GM19468 (cell line): ENCODE data around the gene CLSTN2.

Experiments
- ATAC-seq: cut with Tn5 transposase; IDR thresholded peaks from one replicate; pipeline ENCODE4 v1.9.1; 2021; ENCODE audit warnings: mild to moderate bottlenecking, moderate library complexity, moderate number of reproducible peaks; ENCODE audit not compliant: unreplicated experiment; ENCODE audit errors: extremely low read depth

Gene CLSTN2

DNA sequence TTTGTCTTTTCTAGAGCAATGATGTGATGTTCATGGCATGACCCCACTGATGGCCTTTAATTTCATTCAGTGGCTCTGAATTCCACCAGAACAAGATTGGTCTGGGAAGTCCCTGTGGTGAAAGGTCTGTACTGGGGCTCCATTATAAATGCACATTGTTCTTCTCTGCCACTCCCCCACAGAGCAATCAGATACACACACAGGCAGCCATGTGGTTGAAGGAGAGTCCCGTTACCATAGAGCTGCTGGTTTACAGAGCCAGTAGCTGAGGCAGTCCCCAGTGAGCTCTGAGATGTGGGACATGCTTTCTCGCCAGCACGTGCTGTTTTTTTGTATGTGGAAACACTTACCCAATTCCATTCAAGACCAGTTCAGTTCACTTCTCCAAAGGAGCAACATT lies 570.2 kb downstream of the CLSTN2 start:
- no peak for ATAC-seq

- ATAC-seq, result no peak
These were observed 570.9 kb downstream of the CLSTN2 start for GRCh38 chr3:140505876-140506275.

GRCh38 chr3:140508550-140508949 lies 573.6 kb downstream of the CLSTN2 start:
- ATAC-seq, result no peak

DNA sequence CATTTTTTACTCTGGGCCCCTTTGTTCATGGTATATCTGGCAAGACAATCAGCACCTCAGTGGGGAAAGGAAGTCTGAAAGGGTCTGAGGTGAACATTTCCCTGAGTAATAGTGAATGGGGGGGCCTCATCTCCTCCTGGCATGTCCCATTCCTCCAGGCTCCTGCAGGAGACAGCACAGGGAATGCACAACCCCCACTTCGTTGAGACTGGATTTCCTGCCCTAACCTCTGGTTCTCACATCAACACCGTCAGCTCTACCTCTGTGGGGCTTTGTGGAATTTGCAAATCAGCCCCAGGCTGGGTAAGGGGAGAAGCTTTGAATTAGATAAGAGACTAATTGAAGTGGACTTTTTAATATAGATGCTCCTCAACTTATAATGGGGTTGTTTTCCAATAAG lies 574.5 kb downstream of the CLSTN2 start:
- ATAC-seq, result no peak

DNA sequence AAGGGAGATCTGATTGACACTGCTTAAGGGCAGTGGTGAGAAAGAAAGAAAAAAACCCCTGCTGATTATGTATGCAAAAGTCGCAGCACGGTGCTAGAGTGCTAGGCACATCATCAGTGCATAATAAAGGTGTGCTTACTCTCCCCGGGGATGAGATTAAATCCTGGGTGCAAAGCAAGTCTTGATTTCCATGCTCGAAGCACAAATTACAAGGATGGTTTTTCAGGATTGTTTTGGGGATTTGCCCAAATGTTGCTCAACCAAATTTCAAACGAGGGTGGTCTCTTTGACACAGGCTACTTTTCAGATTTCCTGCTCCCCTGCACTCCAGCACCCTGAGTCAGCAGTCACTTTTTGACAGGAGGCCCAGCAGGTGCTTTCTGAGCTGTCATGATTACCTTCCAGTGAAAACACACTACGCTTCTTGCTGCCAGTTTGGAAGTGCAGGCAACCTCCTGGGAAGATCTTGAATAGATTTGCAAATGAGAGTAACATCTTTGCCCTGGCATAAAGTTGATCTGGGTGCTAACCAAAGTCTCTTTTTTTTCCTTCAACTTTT lies 575.4 kb downstream of the CLSTN2 start:
- ATAC-seq, result no peak

DNA sequence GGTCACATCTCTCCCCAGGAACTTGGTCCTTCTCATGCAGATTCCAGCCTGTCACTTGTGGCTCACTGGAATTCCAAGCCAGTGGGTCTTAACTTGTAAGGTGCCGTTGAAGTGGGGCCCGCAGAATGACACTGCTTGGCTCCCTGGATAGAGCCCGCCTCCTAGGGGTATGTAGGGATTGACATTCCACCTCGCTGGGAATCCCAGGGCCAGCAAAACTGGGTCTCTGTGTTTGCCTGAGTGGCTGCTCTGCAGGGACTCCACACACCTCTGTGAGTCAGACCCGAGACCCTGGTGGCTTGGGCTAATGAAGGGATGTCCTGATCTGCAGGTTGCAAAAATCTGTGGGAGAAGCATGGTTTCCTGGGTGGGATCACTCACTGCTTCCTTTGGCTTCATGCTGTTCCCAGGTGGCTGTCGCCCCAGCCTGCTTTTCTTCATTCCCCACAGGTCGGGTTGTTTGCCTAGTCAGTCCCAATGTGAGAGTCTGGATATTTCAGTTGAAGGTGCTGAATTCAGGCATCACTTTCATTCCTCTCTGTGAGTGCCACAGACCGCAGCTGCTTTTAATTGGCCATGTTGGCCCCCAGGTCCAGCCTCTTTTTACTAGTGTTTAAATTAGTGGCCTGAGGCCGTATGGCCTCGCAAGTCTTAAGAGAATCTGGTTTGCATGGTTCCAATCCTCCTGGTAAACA lies 586.9 kb downstream of the CLSTN2 start:
- no peak for ATAC-seq

DNA sequence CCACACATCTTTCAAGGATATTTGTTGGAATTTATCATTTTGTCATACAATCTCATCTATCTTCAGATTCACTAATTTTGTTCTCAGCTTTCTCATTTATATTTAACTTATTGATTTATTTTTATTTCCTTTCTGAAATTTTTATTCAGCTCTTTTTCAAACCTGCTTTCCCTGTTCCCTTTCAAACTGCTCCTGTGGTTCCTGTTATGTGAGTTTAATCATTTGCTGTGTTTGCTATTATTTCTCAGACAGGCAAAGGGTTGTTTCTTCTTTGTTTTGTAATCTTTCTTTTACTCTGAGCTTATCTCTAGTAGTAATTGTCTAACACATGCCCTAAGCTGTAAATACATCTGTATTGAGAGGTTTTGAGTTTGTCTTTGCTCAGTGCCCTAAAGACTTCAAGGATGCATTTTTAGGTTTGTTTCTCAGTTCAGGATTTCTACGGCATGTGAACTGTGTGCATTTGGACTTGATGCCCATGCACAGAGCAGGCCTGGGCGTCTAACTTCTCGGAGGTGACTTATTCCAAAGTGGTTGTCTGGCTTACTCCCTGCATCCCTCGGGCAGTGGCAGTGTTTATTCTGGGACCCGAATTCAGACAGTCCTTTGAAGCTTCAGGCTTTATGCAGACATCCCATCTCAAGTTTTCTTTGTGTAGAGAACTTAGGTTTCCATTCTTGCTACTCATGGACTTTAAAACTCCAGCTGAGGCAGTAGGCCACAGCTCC lies 587.8 kb downstream of the CLSTN2 start:
- ATAC-seq, result no peak

GRCh38 chr3:140523600-140523999 lies 588.6 kb downstream of the CLSTN2 start:
- no peak for ATAC-seq

- ATAC-seq, result no peak
These were observed 592.2 kb downstream of the CLSTN2 start for GRCh38 chr3:140527156-140527555.

DNA sequence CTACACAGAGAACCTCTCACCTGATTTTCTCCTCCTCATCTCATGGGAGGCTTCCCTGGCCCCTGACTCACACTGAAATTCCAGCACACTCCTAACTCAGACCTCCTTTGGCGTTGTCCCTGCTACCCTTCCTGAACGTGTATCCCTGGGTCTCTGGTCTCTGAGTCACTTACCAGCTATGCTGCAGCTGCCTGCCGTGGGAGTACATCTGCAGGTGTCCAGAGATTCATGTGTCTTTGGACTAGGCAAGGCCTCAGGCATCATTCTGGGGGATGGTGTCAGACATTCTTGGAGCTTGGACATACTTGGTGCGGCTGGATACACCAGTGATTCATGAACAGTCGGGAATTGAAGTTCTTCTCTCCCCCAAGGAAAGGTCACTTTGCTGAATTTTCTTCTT lies 594.1 kb downstream of the CLSTN2 start:
- ATAC-seq, result no peak

DNA sequence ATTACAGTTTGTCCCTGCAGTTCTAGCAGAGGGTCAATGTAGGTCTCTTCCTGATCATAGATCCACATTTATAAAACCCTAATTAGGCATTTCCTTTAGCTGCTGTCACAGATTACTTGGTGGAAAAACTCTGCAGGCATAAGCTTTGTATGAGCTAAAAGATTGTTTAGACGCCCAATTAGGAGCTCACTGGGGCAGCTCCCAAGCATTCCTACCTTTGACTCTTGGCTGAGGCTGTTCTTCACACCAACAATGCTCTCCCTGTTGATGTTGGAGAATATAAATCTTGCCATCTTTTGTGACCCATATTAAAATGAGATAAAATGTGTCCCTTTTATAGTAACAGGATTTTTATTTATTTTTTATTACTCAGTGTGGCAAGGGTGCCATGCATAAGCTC lies 594.6 kb downstream of the CLSTN2 start:
- ATAC-seq, result no peak

- ATAC-seq, result no peak
These were observed 595.1 kb downstream of the CLSTN2 start for GRCh38 chr3:140530131-140530530.

DNA sequence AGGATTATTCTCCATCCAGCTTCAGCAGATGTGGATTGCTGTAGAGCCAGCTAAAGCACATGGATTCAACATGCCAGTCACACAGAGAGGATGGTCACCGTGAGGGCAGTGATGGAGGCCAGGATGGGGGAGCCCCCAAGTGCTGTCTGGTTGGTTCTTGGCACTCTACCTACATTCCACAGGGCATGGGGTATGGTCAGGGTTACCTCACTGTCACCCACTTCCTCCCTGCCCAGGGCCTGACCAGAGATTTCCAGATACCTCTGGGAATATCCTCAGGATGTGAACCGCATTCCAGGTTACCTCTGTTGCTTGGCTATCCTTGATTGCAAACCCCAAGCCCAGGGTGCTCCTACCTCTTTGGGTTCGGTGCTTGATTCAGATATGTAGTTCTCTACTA lies 595.6 kb downstream of the CLSTN2 start:
- no peak for ATAC-seq

DNA sequence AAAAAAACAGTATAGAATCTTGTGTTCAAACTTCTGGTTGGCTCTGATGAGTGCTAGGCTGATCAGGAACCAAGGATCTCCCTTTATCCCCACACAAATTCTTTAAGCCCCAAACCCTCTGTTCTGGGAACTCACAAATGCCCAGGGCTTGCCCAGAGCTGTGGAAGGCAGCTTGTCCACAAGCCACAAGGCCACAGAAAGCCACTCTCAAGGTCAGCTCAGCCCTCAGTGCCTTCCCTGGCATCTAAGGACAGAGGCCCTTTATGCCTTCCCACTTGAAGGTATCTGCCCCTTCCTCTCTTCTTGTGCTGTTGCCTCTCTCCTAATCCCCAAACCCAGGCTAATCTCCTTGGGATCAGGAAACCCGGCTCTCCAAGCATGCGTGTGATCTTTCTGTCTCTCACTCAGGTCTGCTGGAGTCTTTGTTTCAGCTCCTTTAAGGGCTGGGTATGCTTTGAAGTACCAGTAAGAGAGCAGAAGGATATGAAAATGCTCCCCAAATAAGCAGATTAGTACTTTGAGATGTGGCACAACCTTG lies 597.9 kb downstream of the CLSTN2 start:
- ATAC-seq, result no peak

GRCh38 chr3:140536926-140537726 lies 602.1 kb downstream of the CLSTN2 start:
- ATAC-seq, result no peak

GRCh38 chr3:140537727-140538082 lies 602.7 kb downstream of the CLSTN2 start:
- ATAC-seq, result no peak

DNA sequence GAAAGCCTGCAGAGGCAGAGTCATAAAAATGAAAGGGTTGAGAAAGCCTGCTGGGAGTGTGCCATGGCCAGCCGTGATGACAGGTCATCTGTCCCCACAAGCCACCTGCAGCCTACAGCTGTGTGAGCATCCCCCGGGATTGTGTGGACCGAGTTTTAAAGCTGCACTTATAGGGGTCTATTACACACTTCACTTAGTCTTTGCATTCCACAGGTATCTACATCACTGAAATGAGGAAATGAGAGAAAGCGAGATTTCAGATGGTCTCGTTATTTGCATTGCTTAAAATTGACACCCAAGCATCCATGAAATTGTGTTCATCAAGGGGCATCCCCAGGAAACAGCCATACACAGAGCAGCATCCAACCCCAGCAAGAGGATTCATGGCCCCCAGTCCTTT lies 605.3 kb downstream of the CLSTN2 start:
- ATAC-seq, result no peak

DNA sequence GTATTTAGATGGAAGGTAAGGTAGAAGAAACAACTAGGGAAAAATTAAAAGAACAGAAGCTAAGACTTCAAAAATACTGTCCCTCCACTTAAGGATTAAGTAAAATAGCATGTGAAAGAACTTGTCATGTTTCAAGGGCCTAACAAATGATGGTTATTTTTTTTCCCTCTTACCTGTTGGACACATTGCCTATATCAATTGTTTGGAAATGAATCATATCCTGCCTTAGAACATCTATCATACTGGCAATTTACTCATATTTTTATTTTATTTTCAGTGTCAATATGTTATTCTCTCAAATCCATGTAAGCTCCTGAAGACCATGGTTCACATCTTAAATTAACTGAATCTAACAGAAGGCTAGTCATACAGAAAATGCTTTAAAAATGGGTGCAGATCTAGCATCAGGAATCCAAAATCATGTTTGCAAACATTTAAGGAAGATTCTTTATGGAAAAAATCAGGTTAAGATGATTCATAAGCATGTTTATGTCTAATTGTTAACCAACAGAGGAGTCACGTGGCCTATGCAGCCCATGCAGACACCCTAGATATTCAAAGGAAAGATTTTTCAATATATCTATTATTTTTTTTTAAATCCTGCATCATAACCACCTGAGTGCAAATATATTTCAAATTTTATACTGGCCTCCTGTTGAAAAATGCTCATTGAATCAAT lies 607.1 kb downstream of the CLSTN2 start:
- ATAC-seq, result no peak

- no peak for ATAC-seq
These were observed 610.2 kb downstream of the CLSTN2 start for GRCh38 chr3:140545197-140545596.

GRCh38 chr3:140545756-140546155 lies 610.8 kb downstream of the CLSTN2 start:
- no peak for ATAC-seq
